ENCODE data around the gene VPS13C. TPM values are rescaled to one million over a fixed set of nuclear protein-coding genes. Genes with fewer than 3 reads are reported as not detected.

VPS13C gene
- total RNA-seq, 1 experiment from 2014 or later: 18.6 TPM

- TF ChIP-seq EZH2phosphoT487 (IDR thresholded peaks at IDR 0.05; ENCODE audit: borderline replicate concordance): no peak
- no peak for TF ChIP-seq POLR2A (IDR thresholded peaks at IDR 0.05; ENCODE audit: borderline replicate concordance, extremely low read depth, insufficient read depth, insufficient read length)
- no peak for TF ChIP-seq CBX3 (IDR thresholded peaks at IDR 0.05; ENCODE audit: low read depth)
Observed at GRCh38 chr15:62090988-62091387, 30.7 kb upstream of the VPS13C start (continued).

DNA sequence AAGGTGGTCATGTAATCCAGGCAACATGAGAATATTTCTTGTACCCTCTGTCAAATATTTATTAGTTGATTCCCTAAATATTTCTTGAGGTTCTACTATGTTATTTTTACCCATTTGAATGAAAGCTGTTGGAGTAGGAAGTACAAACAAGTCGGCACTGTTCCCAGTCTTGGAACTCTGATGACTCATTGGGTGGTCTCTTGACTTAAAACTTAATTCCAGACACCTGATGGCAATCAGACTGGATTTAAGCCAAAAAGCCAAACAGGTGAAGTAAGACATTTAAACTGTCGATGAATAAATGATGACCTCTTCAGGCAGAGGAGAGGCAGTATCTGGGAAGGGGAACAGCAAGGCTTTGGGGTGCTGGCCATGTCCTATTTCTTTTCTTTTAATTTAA is 29.4 kb upstream of the VPS13C start:
- H3K27me3 ChIP-seq (ENCODE audit: insufficient read depth, low read length): no peaks in the 10 kb centered on the region
- H3K36me3 ChIP-seq (ENCODE audit: control insufficient read depth in 1 of 2, insufficient read depth in 2 of 2, low read length in 2 of 2): no peaks in the 10 kb centered on the region; a peak in 1 of 4 replicates
- intact Hi-C loops (cut with micrococcal nuclease): no loop called here
- DNase-seq (ENCODE audit: low read depth, low spot score) (no peak), ATAC-seq (no peak)
- no peaks in the 10 kb centered on the region for H3K4me1 ChIP-seq (ENCODE audit: control insufficient read depth in 1 of 2, insufficient read depth in 2 of 2, low read length in 2 of 2)
- no peaks in the 10 kb centered on the region for H3K9me2 ChIP-seq (ENCODE audit: insufficient read depth)
- POLR2A ChIA-PET: no interaction called here
- TF ChIP-seq EZH2 (IDR thresholded peaks at IDR 0.05): no peak
- no peak for TF ChIP-seq POLR2AphosphoS5 (IDR thresholded peaks at IDR 0.05; ENCODE audit: low read depth, low read length)
- TF ChIP-seq CEBPB (IDR thresholded peaks at IDR 0.05; ENCODE audit: low read depth): no peak
- no peak for TF ChIP-seq ELF1 (IDR thresholded peaks at IDR 0.05; ENCODE audit: borderline replicate concordance, low read depth)
- TF ChIP-seq, protein P1, sequence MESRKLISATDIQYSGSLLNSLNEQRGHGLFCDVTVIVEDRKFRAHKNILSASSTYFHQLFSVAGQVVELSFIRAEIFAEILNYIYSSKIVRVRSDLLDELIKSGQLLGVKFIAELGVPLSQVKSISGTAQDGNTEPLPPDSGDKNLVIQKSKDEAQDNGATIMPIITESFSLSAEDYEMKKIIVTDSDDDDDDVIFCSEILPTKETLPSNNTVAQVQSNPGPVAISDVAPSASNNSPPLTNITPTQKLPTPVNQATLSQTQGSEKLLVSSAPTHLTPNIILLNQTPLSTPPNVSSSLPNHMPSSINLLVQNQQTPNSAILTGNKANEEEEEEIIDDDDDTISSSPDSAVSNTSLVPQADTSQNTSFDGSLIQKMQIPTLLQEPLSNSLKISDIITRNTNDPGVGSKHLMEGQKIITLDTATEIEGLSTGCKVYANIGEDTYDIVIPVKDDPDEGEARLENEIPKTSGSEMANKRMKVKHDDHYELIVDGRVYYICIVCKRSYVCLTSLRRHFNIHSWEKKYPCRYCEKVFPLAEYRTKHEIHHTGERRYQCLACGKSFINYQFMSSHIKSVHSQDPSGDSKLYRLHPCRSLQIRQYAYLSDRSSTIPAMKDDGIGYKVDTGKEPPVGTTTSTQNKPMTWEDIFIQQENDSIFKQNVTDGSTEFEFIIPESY (IDR thresholded peaks at IDR 0.05; ENCODE audit: extremely low read depth, insufficient replicate concordance, low read length): no peak
- no peak for TF ChIP-seq TCF7L2 (IDR thresholded peaks at IDR 0.05; ENCODE audit: borderline replicate concordance, extremely low read depth, insufficient read depth, insufficient read length)
- TF ChIP-seq SIN3A (IDR thresholded peaks at IDR 0.05; ENCODE audit: low read depth): no peak
- TF ChIP-seq, protein P2, sequence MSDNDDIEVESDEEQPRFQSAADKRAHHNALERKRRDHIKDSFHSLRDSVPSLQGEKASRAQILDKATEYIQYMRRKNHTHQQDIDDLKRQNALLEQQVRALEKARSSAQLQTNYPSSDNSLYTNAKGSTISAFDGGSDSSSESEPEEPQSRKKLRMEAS (IDR thresholded peaks at IDR 0.05): no peak
- H3K4me3 ChIP-seq (replicated peaks in 1 of 2; ENCODE audit: low read depth in 1 of 2, low read length in 2 of 2): no peak overlapping the region
- RAD21 ChIA-PET (ENCODE audit: low non-redundant PET in 1 of 2, low total read pairs in 2 of 2, uncharacterized antibody in 2 of 2, unreplicated experiment in 2 of 2): no interaction called here
- no peaks in the 10 kb centered on the region for H3K9me3 ChIP-seq (ENCODE audit: control insufficient read depth in 1 of 2, insufficient read depth in 1 of 2, low read depth in 1 of 2, low read length in 2 of 2)
- H3K4me2 ChIP-seq (ENCODE audit: low read length): no peak overlapping the region
- CTCF ChIA-PET: no interaction called here
- no peak overlapping the region for H3K9ac ChIP-seq (ENCODE audit: low read length)
- H3K79me2 ChIP-seq (ENCODE audit: insufficient read depth, low read length): no peaks in the 10 kb centered on the region
- H4K20me1 ChIP-seq (ENCODE audit: insufficient read depth): no peaks in the 10 kb centered on the region
- H2AFZ ChIP-seq (ENCODE audit: low read depth, low read length, poor library complexity, severe bottlenecking): no peak overlapping the region
- no TSS peak for BruUV-seq (replicated peaks)
- no peak overlapping the region for H3K27ac ChIP-seq (ENCODE audit: low read depth, low read length)
